Activated T-helper 1 cell treated with anti-CD3 and anti-CD28 coated beads, Interleukin-12 subunit alpha, Interleukin-12 subunit beta, Interleukin-2, Interleukin-4 antibody, amounts not matched to agents 30 ng/mL and 10 ng/mL and 1 ng/mL, durations not matched to agents 14 hours and 24 hours and 36 hours (primary cell): ENCODE measurements around the gene SLC25A15. TPM values are rescaled to one million over a fixed set of nuclear protein-coding genes. Genes with fewer than 3 reads are reported as not detected.

Source experiments
- DNase-seq: peaks from one replicate; pipeline ENCODE4 v3.0.0; 2021; ENCODE audit warnings: low spot score
- H3K27ac Mint-ChIP-seq: one replicate; pipeline ENCODE4 v1.8.0; 2021; ENCODE audit warnings: mild to moderate bottlenecking, mixed read lengths
- H3K27me3 Mint-ChIP-seq: one replicate; pipeline ENCODE4 v1.8.0; 2022; ENCODE audit warnings: mild to moderate bottlenecking, moderate library complexity, mixed read lengths; ENCODE audit not compliant: insufficient read depth
- H3K36me3 Mint-ChIP-seq: one replicate; pipeline ENCODE4 v1.8.0; 2021; ENCODE audit warnings: low read depth, mixed read lengths
- H3K4me1 Mint-ChIP-seq: one replicate; pipeline ENCODE4 v1.8.0; 2021; ENCODE audit warnings: low read depth, mixed read lengths
- H3K4me3 Mint-ChIP-seq: one replicate; pipeline ENCODE4 v1.8.0; 2021; ENCODE audit warnings: mild to moderate bottlenecking, moderate library complexity, mixed read lengths
- H3K9me3 Mint-ChIP-seq: one replicate; pipeline ENCODE4 v1.8.0; 2021; ENCODE audit warnings: mixed read lengths
- intact Hi-C: fragments of 100-400 bp; cut with micrococcal nuclease; formaldehyde crosslinking; loops from one replicate; pipeline ENCODE4 v1.15.1; 2024
- total RNA-seq: library from RNA; stranded (reverse); gene quantifications from 2 replicates; pipeline ENCODE4 v1.2.3, GENCODE V29; 2022

The SLC25A15 gene
- total RNA-seq, result 19.0 and 20.0 TPM in 2 replicates

DNA sequence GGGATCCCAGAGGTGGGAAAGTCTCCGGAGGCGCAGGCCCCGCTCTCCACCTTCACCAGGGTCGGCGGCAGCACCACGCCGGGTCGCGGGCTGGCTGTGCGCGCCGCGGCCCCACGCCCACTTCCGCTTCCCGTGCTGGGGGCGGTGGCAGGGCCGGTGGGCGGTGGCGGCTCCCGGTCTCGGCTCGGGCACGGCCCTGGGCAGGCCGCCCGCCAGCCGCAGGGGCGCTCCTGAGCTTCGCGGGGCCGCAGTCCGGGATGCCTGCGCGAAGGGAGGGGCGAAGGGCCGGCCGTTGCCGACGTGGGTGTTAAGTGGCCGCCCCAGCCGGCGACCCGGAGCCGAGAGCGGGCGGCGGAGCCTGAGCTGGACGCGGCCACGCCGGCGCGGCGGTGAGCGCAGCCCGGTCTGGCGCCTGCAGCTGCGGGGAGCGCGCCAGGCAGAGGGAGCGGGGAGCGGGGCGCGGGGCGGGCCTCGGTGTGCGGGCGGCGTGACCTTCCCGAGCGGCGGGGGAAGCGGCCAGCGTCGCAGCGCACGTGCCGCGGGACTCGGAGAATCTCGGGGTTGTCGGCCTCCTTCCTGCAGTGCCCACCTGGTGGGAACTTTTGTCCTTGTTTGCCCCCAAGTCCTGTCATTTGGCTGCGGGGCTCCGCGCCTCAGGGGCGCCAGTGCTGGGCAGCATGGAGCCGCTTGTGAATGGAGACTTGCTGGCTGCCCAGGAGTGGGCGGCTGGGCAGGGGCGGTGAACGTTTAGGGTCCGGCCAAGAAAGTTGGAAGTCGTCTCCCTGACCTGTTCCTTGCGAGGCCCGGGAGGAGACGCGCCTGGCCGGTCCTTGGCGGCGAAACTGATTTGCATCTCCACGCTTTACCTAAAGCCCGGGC is at the start of gene SLC25A15:
SLC25A15 (plus strand) TSS at position 337 of the 879 bp plus-strand sequence. CDS start 3,616 bp downstream, outside the sequence.
- intact Hi-C loops, result loop anchor here (2.0 to 10.0 kb wide), 2 partner anchors 19 to 235 kb away; partner anchors contain the start of gene MRPS31
- Mint-ChIP-seq H3K9me3 (no peaks in the 10 kb centered on the region), H3K27me3 (no peaks in the 10 kb centered on the region)

DNA sequence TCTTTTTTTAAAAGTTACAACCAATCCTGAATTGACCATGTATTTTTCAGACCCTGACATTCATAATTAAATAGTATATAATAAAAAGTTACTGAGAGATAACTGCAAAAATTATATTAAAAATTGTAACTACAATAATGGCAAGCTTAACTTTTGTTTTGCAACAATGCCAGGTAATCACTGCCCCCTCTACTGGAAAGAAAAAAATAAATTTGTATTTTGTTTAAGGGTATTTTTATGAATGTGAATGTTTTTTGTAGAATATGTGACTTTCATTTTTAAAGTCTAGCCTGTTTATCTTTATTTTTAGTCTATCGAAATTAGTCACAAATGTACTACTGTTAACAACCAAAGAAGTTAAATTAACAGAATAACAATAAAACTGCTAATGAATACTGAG is 40.1 kb upstream of the SLC25A15 start:
- Mint-ChIP-seq H3K4me1 (no peaks in the 10 kb centered on the region), H3K4me3 (no peak overlapping the region)
- intact Hi-C loops, result no loop called here

More for the DNA sequence above, at the start of gene SLC25A15:
- Mint-ChIP-seq H3K4me3 (peak within 1 kb of the TSS; percentile 76), H3K27ac (peak within 1 kb of the TSS; percentile 59), H3K4me1 (peaks cover 19% of the 10 kb centered on the region), H3K36me3 (no peaks in the 10 kb centered on the region)
- peak; percentile 72 for DNase-seq

DNA sequence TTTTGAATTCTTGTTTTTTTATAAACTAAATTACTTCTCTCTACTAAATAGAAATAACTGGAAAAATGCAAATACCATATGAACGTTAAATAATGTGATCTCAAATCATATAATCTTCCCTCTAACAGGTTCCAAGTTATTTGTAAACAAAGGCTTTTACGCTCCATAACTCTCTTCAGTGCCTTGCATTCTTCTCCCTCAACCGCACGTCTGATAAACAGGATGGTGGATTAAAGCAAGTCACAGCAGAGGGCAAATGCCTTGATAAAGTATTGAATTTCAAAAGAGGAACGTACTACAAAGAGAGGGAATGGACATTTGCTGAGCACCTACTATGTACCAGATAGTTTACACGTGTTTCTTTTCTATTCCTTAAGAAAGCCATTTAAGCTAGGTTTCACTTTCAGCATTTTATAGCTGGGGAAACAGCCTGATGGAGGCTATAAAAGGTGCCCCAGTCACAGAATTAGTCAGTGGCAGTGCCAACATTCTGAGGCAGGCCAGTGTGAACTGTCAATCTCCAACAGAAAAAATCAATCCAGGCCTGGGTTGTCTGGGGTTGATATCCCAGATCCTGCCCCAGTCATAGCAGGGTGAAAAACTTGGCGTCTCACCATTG is 34.2 kb upstream of the SLC25A15 start:
- DNase-seq, result no peak
- no peaks in the 10 kb centered on the region for H3K4me1 Mint-ChIP-seq
- no peak overlapping the region for H3K4me3 Mint-ChIP-seq
- no peak overlapping the region for H3K27ac Mint-ChIP-seq
- no peaks in the 10 kb centered on the region for H3K27me3 Mint-ChIP-seq
- H3K36me3 Mint-ChIP-seq, result peaks cover 35% of the 10 kb centered on the region
- intact Hi-C loops, result no loop called here
- no peaks in the 10 kb centered on the region for H3K9me3 Mint-ChIP-seq

More for the DNA sequence above, 40.1 kb upstream of the SLC25A15 start:
- no peak for DNase-seq
- H3K9me3 Mint-ChIP-seq, result no peaks in the 10 kb centered on the region
- no peak overlapping the region for H3K27ac Mint-ChIP-seq
- peaks cover 20% of the 10 kb centered on the region for H3K36me3 Mint-ChIP-seq
- H3K27me3 Mint-ChIP-seq, result no peaks in the 10 kb centered on the region

DNA sequence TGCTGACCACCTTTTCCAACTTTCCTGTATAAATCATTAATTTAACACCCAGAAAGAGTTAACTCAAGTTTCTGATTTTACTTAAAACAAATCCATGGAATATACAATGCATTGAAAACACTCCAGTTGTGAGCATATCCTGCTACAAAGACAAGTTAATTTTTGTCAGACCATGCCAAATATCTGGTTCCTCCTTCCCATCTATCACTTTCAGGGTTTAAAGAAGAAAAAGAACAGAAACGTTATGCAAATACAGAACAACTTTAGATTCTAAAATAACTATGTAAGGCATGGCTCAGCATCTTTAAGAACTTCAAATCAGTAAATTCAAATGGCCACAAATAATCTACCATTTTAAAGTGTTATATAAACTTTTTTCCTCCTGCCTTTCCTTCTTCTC is 33.4 kb upstream of the SLC25A15 start:
- Mint-ChIP-seq H3K9me3 (no peaks in the 10 kb centered on the region), H3K27ac (no peak overlapping the region), H3K27me3 (no peaks in the 10 kb centered on the region), H3K4me1 (no peaks in the 10 kb centered on the region), H3K36me3 (peaks cover 38% of the 10 kb centered on the region), H3K4me3 (no peak overlapping the region)
- no peak for DNase-seq
- intact Hi-C loops, result no loop called here

DNA sequence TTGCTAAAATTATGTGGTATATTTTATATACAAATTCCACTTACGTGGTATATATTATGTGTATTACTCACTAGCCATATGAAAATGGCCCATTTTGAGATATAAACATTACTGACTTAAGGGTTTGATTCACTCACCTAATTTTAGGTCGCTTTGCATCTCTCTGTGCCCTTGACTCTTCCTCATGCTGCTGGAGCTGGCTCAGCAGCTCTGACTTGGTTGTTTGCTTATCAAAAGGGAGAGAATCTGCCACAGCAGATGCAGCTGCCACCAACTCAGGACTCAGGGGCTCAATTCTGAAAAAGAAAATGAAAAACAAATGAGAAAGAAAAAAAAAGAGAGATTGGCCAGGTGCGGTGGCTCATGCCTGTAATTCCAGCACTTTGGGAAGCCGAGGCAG is 30.6 kb upstream of the SLC25A15 start:
- DNase-seq, result no peak
- H3K27ac Mint-ChIP-seq, result no peak overlapping the region
- peaks cover 39% of the 10 kb centered on the region for H3K36me3 Mint-ChIP-seq
- H3K4me3 Mint-ChIP-seq, result no peak overlapping the region
- peaks cover 16% of the 10 kb centered on the region for H3K4me1 Mint-ChIP-seq
- intact Hi-C loops, result no loop called here
- H3K27me3 Mint-ChIP-seq, result no peaks in the 10 kb centered on the region
- no peaks in the 10 kb centered on the region for H3K9me3 Mint-ChIP-seq

DNA sequence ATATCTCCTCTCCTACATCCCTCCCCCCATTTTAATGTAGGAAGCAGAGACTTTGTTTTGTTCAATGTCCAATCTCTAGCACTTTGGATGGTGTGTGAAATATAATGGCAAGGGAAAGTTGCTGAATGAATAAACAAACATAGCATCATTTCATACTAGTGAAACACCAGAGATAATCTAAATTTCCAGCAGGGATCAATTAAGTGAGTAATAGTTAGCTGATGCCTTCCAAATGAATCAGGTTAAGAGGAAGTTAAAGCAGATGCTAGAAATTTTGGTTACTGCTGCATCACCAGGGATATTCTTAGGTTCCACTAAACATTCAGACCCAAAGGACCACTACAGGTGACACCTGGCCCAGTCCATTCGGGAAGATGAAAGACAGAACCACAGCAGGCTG is 26.6 kb upstream of the SLC25A15 start:
- peaks cover 34% of the 10 kb centered on the region for H3K4me1 Mint-ChIP-seq
- peak overlapping the region; percentile 26 for H3K27ac Mint-ChIP-seq
- H3K27me3 Mint-ChIP-seq, result no peaks in the 10 kb centered on the region
- no peak for DNase-seq
- H3K36me3 Mint-ChIP-seq, result peaks cover 30% of the 10 kb centered on the region
- no peaks in the 10 kb centered on the region for H3K9me3 Mint-ChIP-seq
- intact Hi-C loops, result loop anchor here (5.0 kb wide), 2 partner anchors 49 to 1726 kb away; partner anchors contain the start of genes NHLRC3 and PROSER1
- H3K4me3 Mint-ChIP-seq, result no peak overlapping the region

DNA sequence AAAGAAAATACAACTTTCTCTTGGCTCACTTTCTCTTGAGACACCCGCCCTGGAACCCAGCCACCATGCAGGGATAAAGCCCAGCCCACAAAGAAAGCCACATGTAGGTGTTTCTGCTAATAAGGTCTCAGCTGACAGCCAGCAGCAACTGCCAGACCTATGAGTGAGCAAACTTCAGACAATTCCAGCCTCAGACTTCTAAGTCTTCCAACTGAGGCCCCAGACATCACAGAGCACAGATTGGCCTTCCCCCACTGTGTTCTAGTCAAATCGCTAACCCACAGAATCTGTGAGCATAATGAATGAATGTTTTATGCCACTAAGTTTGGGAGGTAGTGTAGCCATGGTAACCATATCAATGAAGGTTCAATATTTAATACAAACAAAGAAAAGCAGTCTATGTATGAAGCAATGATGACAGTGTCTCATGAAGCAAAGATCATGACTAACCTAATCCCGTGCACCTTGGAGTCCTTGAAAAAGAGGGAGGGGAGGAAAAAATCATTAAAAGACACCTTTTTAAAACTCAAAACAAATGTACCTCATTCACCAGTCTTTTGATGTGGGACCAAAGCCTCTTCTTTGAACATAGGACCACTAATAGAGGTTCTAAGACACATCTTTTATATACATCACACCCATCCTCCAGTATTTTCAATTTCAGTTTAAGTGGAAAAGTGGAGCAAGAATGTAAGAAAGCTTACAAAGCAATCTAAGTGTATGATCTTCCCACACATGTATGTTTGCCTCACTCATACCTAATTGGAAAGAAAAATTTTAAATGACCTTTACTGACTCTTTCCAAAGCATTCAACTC is 24.6 kb upstream of the SLC25A15 start:
- Mint-ChIP-seq H3K4me3 (peak overlapping the region; percentile 23), H3K27ac (peak overlapping the region; percentile 88), H3K9me3 (no peaks in the 10 kb centered on the region), H3K4me1 (peaks cover 39% of the 10 kb centered on the region), H3K27me3 (no peaks in the 10 kb centered on the region), H3K36me3 (peaks cover 23% of the 10 kb centered on the region)
- no peak for DNase-seq
- intact Hi-C loops, result loop anchor here (1.0 to 5.0 kb wide), 8 partner anchors 13 to 1727 kb away; partner anchors contain the start of genes NHLRC3 and PROSER1

DNA sequence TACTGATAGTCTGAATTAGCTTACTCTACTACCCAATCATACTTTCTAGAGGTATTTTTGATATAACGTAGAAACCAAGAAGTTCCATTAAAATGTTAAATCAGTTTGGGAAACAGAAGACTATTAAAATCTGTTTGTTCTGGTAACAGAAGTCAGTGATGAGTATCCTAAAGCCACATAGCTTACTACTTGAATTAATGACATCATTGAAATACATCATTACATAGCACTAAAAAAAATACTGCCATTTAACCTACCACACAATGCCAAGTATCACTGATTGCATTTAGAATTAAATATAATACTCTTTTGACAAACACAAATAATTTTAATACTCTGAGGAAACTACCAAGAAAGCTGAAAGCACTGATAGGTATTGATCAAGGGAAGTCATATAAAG is 23.8 kb upstream of the SLC25A15 start:
- Mint-ChIP-seq H3K27ac (no peak overlapping the region), H3K36me3 (peaks cover 19% of the 10 kb centered on the region), H3K4me3 (no peak overlapping the region), H3K27me3 (no peaks in the 10 kb centered on the region), H3K4me1 (peaks cover 46% of the 10 kb centered on the region), H3K9me3 (no peaks in the 10 kb centered on the region)
- intact Hi-C loops, result loop anchor here (2.0 to 5.0 kb wide), 4 partner anchors 103 to 989 kb away; no protein-coding TSS in a partner anchor
- DNase-seq, result no peak

DNA sequence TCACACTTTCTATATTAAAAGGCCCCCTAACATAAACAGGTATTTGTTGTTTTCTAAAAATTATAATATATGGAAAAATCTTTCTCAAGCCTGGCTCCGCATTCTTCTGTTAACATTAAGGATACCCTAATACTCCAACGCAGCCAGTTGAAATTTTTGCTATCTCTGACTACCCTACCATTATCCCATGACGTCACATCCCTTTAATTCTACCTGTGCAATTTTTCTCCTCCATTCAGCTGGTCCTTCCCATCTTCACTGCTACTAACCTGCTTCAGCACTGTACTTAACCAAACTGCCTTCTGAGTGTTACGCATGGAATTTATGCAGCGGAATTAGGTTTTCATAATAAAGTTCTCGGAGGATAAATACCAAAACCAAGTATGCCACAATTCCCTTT is 19.4 kb upstream of the SLC25A15 start:
- peaks cover 27% of the 10 kb centered on the region for H3K4me1 Mint-ChIP-seq
- no peak for DNase-seq
- intact Hi-C loops, result loop anchor here (2.0 to 10.0 kb wide), 5 partner anchors 19 to 1675 kb away; partner anchors contain the start of genes KBTBD7 and SLC25A15
- H3K36me3 Mint-ChIP-seq, result no peaks in the 10 kb centered on the region
- H3K9me3 Mint-ChIP-seq, result no peaks in the 10 kb centered on the region
- H3K27ac Mint-ChIP-seq, result peak overlapping the region; percentile 98
- H3K4me3 Mint-ChIP-seq, result peak overlapping the region; percentile 99
- no peaks in the 10 kb centered on the region for H3K27me3 Mint-ChIP-seq

DNA sequence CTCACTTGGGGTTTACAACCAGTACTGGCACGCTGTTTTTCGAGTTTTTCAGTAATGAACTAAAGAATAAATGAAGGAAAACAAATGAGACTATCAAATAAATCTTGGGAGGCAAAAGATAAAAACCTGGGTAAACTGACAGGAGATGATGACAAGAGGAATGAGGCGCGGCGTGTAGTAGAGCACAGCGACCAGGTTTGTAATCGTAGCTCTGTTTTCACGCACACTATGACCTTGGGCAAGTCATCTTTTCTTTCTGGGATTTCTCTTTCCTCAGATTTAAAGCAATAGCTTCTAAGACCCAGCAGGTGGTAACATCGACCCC is 18.8 kb upstream of the SLC25A15 start:
- intact Hi-C loops, result loop anchor here (2.0 to 10.0 kb wide), 4 partner anchors 18 to 1676 kb away; partner anchors contain the start of genes KBTBD7 and SLC25A15
- no peak for DNase-seq
- Mint-ChIP-seq H3K27me3 (no peaks in the 10 kb centered on the region), H3K4me3 (peak overlapping the region; percentile 99), H3K4me1 (peaks cover 27% of the 10 kb centered on the region), H3K27ac (peak overlapping the region; percentile 98), H3K36me3 (no peaks in the 10 kb centered on the region), H3K9me3 (no peaks in the 10 kb centered on the region)

DNA sequence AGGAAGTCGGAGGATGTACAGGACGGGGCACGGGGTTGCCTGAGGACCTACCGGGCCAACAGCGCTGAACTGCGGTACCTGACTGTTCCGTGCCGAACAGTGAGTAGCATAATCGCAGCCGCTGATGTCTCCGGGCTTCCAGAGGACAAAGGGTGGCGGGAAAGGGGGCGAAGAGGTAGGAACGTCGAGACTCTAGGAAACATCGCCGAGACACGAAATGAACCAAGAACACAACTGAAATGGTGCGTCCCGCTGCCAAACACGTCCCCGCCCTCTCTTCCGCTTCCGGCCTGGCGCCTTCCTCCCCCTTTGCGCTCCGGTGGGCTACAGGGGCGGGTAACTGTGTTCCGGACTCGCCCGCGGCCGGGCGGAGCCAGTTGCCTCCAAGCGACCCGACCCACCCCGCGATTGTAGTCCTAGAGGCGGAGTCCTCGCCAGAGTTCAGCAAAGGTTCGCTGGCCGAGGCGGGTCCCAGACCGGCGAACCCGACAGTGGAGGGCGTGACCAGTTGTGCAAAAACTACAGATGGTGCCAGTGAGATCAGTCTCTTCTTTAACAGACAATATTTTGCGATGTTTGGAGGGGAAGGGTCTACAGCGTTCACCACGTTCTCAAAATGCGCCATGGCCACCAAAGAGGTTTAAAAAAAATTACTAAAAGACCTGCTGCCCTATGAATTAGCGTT is 18.3 kb upstream of the SLC25A15 start, which contains the start of gene MRPS31:
MRPS31 (minus strand) TSS at position 257 of the 685 bp plus-strand sequence; CDS start at position 203, 54 bp downstream.
- H3K4me3 Mint-ChIP-seq, result peak within 1 kb of the TSS; percentile 99
- peak within 1 kb of the TSS; percentile 98 for H3K27ac Mint-ChIP-seq
- intact Hi-C loops, result loop anchor here (1.0 to 10.0 kb wide), 8 partner anchors 18 to 1676 kb away; partner anchors contain the start of genes KBTBD7, MTRF1, SLC25A15 and WBP4
- no peaks in the 10 kb centered on the region for H3K27me3 Mint-ChIP-seq
- no peaks in the 10 kb centered on the region for H3K9me3 Mint-ChIP-seq
- H3K36me3 Mint-ChIP-seq, result no peaks in the 10 kb centered on the region
- peaks cover 29% of the 10 kb centered on the region for H3K4me1 Mint-ChIP-seq
- peak; percentile 93 for DNase-seq
